Measurements from ENCODE around the gene GOLM1.

GRCh38 chr9:86057491-86057890 is 41.9 kb downstream of the GOLM1 start:
- no peak for TF ChIP-seq POLR2A (IDR thresholded peaks at IDR 0.05)
- TF ChIP-seq, protein P1, sequence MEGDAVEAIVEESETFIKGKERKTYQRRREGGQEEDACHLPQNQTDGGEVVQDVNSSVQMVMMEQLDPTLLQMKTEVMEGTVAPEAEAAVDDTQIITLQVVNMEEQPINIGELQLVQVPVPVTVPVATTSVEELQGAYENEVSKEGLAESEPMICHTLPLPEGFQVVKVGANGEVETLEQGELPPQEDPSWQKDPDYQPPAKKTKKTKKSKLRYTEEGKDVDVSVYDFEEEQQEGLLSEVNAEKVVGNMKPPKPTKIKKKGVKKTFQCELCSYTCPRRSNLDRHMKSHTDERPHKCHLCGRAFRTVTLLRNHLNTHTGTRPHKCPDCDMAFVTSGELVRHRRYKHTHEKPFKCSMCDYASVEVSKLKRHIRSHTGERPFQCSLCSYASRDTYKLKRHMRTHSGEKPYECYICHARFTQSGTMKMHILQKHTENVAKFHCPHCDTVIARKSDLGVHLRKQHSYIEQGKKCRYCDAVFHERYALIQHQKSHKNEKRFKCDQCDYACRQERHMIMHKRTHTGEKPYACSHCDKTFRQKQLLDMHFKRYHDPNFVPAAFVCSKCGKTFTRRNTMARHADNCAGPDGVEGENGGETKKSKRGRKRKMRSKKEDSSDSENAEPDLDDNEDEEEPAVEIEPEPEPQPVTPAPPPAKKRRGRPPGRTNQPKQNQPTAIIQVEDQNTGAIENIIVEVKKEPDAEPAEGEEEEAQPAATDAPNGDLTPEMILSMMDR (IDR thresholded peaks at IDR 0.05) = no peak

Data from esophagus squamous epithelium (tissue), 4 donors.